ENCODE measurements around the gene PTPRH.
A peak's percentile ranks its signal among the peaks of the same experiment; 100 is the strongest.
"Not testable (repeated sequence)": the region's sequence is repeated elsewhere in the genome, so short reads cannot be mapped to it uniquely, and the experiment has no call there.

Gene PTPRH

GRCh38 chr19:55160128-55160985, 48.9 kb downstream of the PTPRH start:
- DNase-seq: peak; percentile 92 to 97
- TF ChIP-seq GATA1 (IDR thresholded peaks at IDR 0.05; ENCODE audit: low read depth, low read length) (no peak), POLR2A (IDR thresholded peaks at IDR 0.05; ENCODE audit: low read length) (no peak)

- peak; percentile 94 to 97 for DNase-seq
- TF ChIP-seq POLR2A (IDR thresholded peaks at IDR 0.05; ENCODE audit: low read length): no peak
- peak; percentile 39 for TF ChIP-seq GATA1 (IDR thresholded peaks at IDR 0.05; ENCODE audit: low read depth, low read length)
Observed at GRCh38 chr19:55158848-55159749, 50.2 kb downstream of the PTPRH start.

DNA sequence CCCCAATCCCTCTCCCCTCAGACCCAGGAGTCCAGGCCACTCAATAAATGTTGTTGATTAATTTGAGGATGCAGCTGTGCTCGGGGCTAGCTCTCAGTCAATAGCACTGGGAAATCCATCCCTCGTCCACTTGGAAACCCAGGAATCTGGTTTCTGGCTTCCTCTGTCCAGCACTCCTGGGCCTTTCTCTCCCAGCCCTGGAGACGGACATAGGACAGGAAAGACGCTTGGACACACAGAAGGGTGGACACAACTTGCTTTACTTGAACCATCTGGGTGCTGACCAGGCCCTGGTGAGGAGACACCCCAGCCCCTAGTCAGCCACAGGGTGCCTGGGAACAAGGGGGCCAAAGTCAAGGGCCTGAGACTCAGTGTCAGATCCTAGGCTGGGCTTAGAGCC, 50.9 kb downstream of the PTPRH start:
- no peak for TF ChIP-seq POLR2A (IDR thresholded peaks at IDR 0.05; ENCODE audit: low read length)
- TF ChIP-seq GATA1 (IDR thresholded peaks at IDR 0.05; ENCODE audit: low read depth, low read length): no peak
- DNase-seq: no peak

- peak; percentile 24 to 67 for DNase-seq
- no peak for TF ChIP-seq POLR2A (IDR thresholded peaks at IDR 0.05; ENCODE audit: low read length)
- TF ChIP-seq GATA1 (IDR thresholded peaks at IDR 0.05; ENCODE audit: low read depth, low read length): no peak
Observed at GRCh38 chr19:55157064-55157908, 52.0 kb downstream of the PTPRH start, which contains the start of gene TNNI3. TSS of gene TNNI3 (minus strand) at chr19:55157732. CDS start at chr19:55157589, 143 bp downstream.

- peak; percentile 45 to 76 for DNase-seq
- TF ChIP-seq POLR2A (IDR thresholded peaks at IDR 0.05; ENCODE audit: low read length) (no peak), GATA1 (IDR thresholded peaks at IDR 0.05; ENCODE audit: low read depth, low read length) (no peak)
Observed at GRCh38 chr19:55156202-55157063, 52.9 kb downstream of the PTPRH start.

DNA sequence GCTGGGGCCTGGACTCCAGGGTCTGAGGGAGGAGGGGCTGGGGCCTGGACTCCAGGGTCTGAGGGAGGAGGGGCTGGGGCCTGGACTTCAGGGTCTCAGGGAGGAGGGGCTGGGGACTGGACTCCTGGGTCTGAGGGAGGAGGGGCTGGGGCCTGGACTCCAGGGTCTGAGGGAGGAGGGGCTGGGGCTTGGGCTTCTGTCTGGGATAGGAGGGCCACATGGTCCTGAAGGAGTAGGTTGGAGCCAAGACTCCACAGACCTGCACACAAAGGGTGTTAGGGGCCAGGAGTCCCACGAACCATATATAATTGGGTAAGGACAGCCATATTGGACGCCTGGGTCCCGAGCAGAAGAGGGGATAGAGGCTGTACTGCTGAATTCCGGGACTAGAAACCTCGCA, 53.5 kb downstream of the PTPRH start:
- DNase-seq: not testable (repeated sequence)

DNA sequence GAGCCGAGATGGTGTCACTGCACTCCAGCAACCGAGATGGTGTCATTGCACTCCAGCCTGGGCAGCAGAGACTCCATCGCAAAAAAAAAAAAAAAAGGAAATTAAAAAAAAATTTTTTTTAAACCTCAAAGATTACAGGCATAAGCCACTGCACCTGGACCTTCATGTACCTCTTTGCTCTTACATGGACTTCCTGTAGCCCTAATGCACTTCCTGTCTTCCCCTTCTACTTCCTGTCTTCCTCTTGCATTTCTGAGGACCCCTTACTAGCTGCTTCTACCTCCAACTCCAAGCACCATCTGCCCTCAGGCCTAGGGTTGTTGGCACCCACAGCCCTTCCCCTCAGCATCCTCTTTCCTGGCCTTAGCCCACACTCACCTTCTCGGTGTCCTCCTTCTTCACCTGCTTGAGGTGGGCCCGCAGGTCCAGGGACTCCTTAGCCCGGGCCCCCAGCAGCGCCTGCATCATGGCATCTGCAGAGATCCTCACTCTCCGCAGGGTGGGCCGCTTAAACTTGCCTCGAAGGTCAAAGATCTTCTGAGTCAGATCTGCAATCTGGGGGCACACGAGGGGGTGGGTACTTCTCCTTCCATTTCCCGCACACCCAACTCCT, 55.5 kb downstream of the PTPRH start:
- no peak for TF ChIP-seq POLR2A (IDR thresholded peaks at IDR 0.05; ENCODE audit: low read length)
- TF ChIP-seq GATA1 (IDR thresholded peaks at IDR 0.05; ENCODE audit: low read depth, low read length): no peak
- no peak for DNase-seq

DNA sequence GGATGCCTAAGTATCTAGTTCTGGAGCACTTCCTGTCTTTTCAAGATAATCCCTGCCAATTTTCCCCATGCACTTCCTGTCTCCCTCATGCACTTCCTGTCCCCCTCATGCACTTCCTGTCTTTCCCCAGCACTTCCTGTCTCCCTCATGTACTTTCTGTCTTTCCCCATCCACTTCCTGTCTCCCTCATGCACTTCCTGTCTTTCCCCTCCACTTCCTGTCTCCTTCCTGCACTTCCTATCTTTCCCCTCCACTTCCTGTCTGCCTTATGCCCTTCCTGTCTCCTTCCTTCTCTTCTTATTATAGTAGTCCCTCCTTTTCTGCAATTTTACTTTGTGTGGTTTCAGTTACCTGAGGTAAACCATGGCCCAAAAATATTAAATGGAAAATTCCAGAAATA, 57.3 kb downstream of the PTPRH start:
- TF ChIP-seq GATA1 (IDR thresholded peaks at IDR 0.05; ENCODE audit: low read depth, low read length) (no peak), POLR2A (IDR thresholded peaks at IDR 0.05; ENCODE audit: low read length) (no peak)
- no peak for DNase-seq

DNA sequence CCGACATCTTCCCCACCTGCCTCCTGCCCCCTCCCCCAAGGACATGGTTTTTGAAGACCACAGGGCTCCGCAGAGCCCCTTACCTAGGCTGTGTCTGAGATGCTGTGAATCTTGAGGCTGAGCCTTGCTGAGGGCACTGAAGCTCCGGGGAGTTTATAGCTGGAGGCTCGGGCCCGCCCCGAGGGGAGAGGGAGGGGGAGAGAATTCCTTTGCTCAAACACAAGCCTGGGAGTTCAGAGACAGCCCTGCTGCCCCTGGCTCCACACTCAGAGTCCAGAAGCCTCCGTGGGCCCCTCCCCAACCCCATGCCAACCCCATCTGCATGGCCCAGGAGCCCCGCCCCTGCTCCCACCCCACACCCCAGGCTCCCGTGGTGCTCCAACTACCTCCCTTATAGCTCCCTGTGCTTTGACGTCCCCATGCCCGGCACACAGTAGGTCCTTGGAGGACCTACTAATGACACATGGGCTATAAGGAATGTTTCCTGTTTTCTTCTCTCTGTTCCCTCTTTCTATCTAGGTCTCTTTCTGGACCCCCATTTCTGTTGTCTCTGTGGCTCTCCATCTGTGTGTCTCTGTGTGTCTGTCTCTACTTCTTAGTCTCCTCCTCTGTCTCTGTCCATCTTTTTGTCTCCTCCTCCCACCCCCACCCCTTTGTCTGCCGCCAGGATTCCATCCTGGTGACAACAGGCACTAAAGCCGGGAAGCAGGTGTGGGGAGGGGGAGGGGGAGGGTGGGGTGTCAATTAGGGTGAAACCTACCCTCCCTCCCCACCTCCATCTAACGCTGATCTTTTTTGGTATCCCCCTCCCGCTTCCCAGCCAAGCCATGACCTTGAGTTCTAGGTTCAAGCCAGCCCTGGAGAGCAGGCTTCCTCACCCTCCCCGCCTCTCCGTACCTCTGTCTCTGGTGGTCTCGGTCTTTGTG, 60.0 kb downstream of the PTPRH start, which contains the start of gene TNNT1:
TNNT1 (minus strand) TSS at position 129 of the 926 bp plus-strand sequence. CDS start 2,049 bp downstream, outside the sequence.
- no peak for DNase-seq
- TF ChIP-seq GATA1 (IDR thresholded peaks at IDR 0.05; ENCODE audit: low read depth, low read length) (no peak), POLR2A (IDR thresholded peaks at IDR 0.05; ENCODE audit: low read length) (no peak)

GRCh38 chr19:55147545-55148251, 61.6 kb downstream of the PTPRH start:
- no peak for TF ChIP-seq GATA1 (IDR thresholded peaks at IDR 0.05; ENCODE audit: low read depth, low read length)
- TF ChIP-seq POLR2A (IDR thresholded peaks at IDR 0.05; ENCODE audit: low read length): no peak
- no peak for DNase-seq
